ENCODE data around the gene HCN2. TPM values are rescaled to one million over a fixed set of nuclear protein-coding genes. Genes with fewer than 3 reads are reported as not detected.

The HCN2 gene
- total RNA-seq, 2 donors from 2014 or later, result 0.15 to 0.75 TPM

DNA sequence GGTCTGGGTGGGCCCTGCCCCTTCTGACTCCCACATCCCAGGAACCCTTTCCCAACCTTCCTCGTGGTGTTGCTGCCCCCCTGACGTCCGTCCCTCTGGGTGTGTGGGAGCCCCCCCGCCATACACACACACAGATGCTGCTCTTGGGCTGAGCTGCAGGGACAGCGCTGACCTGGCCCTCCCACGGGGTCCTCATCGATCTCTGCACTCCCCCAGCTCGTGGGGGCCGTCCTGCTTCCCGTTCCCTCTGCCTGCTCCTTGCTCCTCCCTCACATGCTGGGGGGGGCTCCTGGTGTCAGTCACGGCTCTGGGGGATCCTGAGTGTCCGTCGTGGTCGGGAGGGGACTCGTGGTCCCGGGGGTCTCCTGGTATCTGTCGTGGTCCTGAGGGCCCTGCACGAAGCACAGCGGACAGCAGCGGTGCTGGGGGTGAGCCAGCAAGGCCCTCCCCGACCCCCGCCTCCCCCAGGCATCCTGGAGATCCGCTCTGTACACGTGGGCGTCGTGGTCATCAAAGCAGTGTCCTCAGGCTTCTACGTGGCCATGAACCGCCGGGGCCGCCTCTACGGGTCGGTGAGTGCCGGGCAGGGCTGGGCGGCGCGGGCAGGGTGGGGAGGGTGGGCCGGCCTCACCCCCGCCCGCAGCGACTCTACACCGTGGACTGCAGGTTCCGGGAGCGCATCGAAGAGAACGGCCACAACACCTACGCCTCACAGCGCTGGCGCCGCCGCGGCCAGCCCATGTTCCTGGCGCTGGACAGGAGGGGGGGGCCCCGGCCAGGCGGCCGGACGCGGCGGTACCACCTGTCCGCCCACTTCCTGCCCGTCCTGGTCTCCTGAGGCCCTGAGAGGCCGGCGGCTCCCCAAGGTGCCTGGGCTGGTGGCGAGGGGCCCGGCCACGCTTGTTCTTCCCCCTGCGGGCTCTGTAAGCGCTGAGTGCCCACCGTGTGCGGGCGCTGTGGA is 53.4 kb downstream of the HCN2 start:
- no peak overlapping the region for H3K27ac ChIP-seq (ENCODE audit: low read depth, low read length)
- TF ChIP-seq, protein P1, sequence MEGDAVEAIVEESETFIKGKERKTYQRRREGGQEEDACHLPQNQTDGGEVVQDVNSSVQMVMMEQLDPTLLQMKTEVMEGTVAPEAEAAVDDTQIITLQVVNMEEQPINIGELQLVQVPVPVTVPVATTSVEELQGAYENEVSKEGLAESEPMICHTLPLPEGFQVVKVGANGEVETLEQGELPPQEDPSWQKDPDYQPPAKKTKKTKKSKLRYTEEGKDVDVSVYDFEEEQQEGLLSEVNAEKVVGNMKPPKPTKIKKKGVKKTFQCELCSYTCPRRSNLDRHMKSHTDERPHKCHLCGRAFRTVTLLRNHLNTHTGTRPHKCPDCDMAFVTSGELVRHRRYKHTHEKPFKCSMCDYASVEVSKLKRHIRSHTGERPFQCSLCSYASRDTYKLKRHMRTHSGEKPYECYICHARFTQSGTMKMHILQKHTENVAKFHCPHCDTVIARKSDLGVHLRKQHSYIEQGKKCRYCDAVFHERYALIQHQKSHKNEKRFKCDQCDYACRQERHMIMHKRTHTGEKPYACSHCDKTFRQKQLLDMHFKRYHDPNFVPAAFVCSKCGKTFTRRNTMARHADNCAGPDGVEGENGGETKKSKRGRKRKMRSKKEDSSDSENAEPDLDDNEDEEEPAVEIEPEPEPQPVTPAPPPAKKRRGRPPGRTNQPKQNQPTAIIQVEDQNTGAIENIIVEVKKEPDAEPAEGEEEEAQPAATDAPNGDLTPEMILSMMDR (conservative IDR thresholded peaks at IDR 0.05), result no peak
- Mint-ChIP-seq H3K27me3 (ENCODE audit: insufficient read depth) (peaks cover 18% of the 10 kb centered on the region), H3K4me1 (no peaks in the 10 kb centered on the region), H3K27ac (no peak overlapping the region), H3K9me3 (no peaks in the 10 kb centered on the region), H3K4me3 (no peak overlapping the region), H3K36me3 (ENCODE audit: low read depth) (peaks cover 5% of the 10 kb centered on the region)
- no peaks in the 10 kb centered on the region for H3K9me3 ChIP-seq (ENCODE audit: control insufficient read depth, low read length)
- H3K4me3 ChIP-seq (ENCODE audit: low read length), result no peak overlapping the region
- no peak for DNase-seq
- H3K27me3 ChIP-seq (ENCODE audit: control insufficient read depth, insufficient read depth, low read length, poor library complexity, severe bottlenecking), result peaks cover 14% of the 10 kb centered on the region
- WGBS, 2 experiments (ENCODE audit: insufficient coverage in 1 of 2, insufficient read length in 1 of 2), result 87 to 94% methylated on average over 36 to 70 of the region's 70 CpGs
- no peaks in the 10 kb centered on the region for H3K4me1 ChIP-seq (ENCODE audit: control insufficient read depth, insufficient read depth, low read length)
- H3K36me3 ChIP-seq (ENCODE audit: control insufficient read depth, insufficient read depth, low read length), result no peaks in the 10 kb centered on the region
- no peak overlapping the region for H3K9ac ChIP-seq (ENCODE audit: extremely low read depth, low read length, poor library complexity, severe bottlenecking)

DNA sequence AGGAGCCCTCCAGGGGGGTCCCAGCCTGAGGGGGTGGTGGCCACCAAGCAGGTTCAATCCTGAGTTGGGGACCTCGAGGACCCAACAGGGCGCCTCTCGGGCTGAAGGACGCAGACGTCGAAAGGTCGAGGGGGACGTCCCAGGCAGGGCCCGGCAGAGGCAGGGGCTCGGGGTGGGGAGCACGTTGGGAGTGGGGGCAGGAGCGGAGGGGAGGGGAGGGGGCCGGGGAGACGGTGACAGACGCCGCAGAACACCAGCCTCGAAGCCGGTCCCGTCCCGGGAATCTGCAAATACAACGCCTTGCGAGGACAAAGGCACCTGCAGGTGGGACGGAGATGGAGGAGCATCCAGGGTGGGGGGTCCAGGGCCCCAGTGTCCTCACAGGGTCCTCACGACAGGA is 54.1 kb downstream of the HCN2 start:
- Mint-ChIP-seq H3K4me1 (no peaks in the 10 kb centered on the region), H3K4me3 (no peak overlapping the region), H3K27me3 (ENCODE audit: insufficient read depth) (peaks cover 11% of the 10 kb centered on the region), H3K27ac (no peak overlapping the region), H3K36me3 (ENCODE audit: low read depth) (peaks cover 7% of the 10 kb centered on the region), H3K9me3 (no peaks in the 10 kb centered on the region)
- no peaks in the 10 kb centered on the region for H3K36me3 ChIP-seq (ENCODE audit: control insufficient read depth, insufficient read depth, low read length)
- 85 to 91% methylated on average over 22 to 24 of the region's 24 CpGs for WGBS, 2 experiments (ENCODE audit: insufficient coverage in 1 of 2, insufficient read length in 1 of 2)
- peaks cover 7% of the 10 kb centered on the region for H3K27me3 ChIP-seq (ENCODE audit: control insufficient read depth, insufficient read depth, low read length, poor library complexity, severe bottlenecking)
- H3K27ac ChIP-seq (ENCODE audit: low read depth, low read length), result no peak overlapping the region
- no peak overlapping the region for H3K4me3 ChIP-seq (ENCODE audit: low read length)
- H3K4me1 ChIP-seq (ENCODE audit: control insufficient read depth, insufficient read depth, low read length), result no peaks in the 10 kb centered on the region
- no peak overlapping the region for H3K9ac ChIP-seq (ENCODE audit: extremely low read depth, low read length, poor library complexity, severe bottlenecking)
- TF ChIP-seq, protein P1 (conservative IDR thresholded peaks at IDR 0.05), result no peak
- no peaks in the 10 kb centered on the region for H3K9me3 ChIP-seq (ENCODE audit: control insufficient read depth, low read length)
- DNase-seq, result no peak

GRCh38 chr19:644363-644762 is 54.7 kb downstream of the HCN2 start:
- Mint-ChIP-seq H3K36me3 (ENCODE audit: low read depth) (peaks cover 10% of the 10 kb centered on the region), H3K4me3 (no peak overlapping the region), H3K27me3 (ENCODE audit: insufficient read depth) (peaks cover 4% of the 10 kb centered on the region), H3K27ac (no peak overlapping the region), H3K9me3 (no peaks in the 10 kb centered on the region), H3K4me1 (no peaks in the 10 kb centered on the region)
- H3K4me1 ChIP-seq (ENCODE audit: control insufficient read depth, insufficient read depth, low read length), result no peaks in the 10 kb centered on the region
- no peak overlapping the region for H3K9ac ChIP-seq (ENCODE audit: extremely low read depth, low read length, poor library complexity, severe bottlenecking)
- H3K27me3 ChIP-seq (ENCODE audit: control insufficient read depth, insufficient read depth, low read length, poor library complexity, severe bottlenecking), result peaks cover under 1% of the 10 kb centered on the region
- WGBS, 2 experiments (ENCODE audit: insufficient coverage in 1 of 2, insufficient read length in 1 of 2), result 88% methylated on average over 11 to 28 of the region's 28 CpGs
- TF ChIP-seq, protein P1 (conservative IDR thresholded peaks at IDR 0.05), result no peak
- H3K36me3 ChIP-seq (ENCODE audit: control insufficient read depth, insufficient read depth, low read length), result no peaks in the 10 kb centered on the region
- DNase-seq, result no peak
- H3K27ac ChIP-seq (ENCODE audit: low read depth, low read length), result no peak overlapping the region
- no peak overlapping the region for H3K4me3 ChIP-seq (ENCODE audit: low read length)
- no peaks in the 10 kb centered on the region for H3K9me3 ChIP-seq (ENCODE audit: control insufficient read depth, low read length)
